B cell (primary cell): ENCODE measurements around the gene ITPKC. TPM values are rescaled to one million over a fixed set of nuclear protein-coding genes. Genes with fewer than 3 reads are reported as not detected.
A peak's percentile ranks its signal among the peaks of the same experiment; 100 is the strongest.

Source experiments
- ATAC-seq: fragments of 200-7000 bp; cut with Tn5 transposase; one replicate; pipeline ENCODE4 v1.10.0; 2021; ENCODE audit warnings: low read depth, mild to moderate bottlenecking, moderate number of reproducible peaks, moderate library complexity
- CTCF ChIA-PET: fragments of 350-600 bp; sonication (Branson Sonifier 250); formaldehyde crosslinking; loops from one replicate; lab custom pipeline; 2021; ENCODE audit warnings: antibody characterized with exemption, inconsistent platforms; lab: Charles Lee
- POLR2A ChIA-PET: fragments of 350-600 bp; sonication (Branson Sonifier 250); formaldehyde crosslinking; loops from one replicate; lab custom pipeline; 2021; ENCODE audit warnings: antibody characterized with exemption; lab: Charles Lee
- DNase-seq: peaks from one replicate; pipeline ENCODE4 v3.0.0; 2013
- H2AFZ ChIP-seq: 2 replicates; pipeline ENCODE4 v1.6.1; 2012; ENCODE audit warnings: mild to moderate bottlenecking, low read depth, low read length; ENCODE audit not compliant: insufficient read depth, poor library complexity, severe bottlenecking
- H3K27ac ChIP-seq, 2 donors: 1 replicate in 1 of 2; 2 replicates in 1 of 2; pipeline ENCODE4 v1.5.1; 2012 to 2013; ENCODE audit warnings: low read length in 2 of 2, mild to moderate bottlenecking in 2 of 2, moderate library complexity in 1 of 2
- H3K27me3 ChIP-seq, 4 experiments: fragments of 200-600 bp in 1 of 4; sonication (generic) in 1 of 4; replicated peaks in 1 of 4; 1 replicate in 2 of 4; 2 replicates in 2 of 4; pipeline versions ENCODE4 v1.6.1 to v1.7.0; 2013 to 2016; ENCODE audit warnings: low read length in 3 of 4, mild to moderate bottlenecking in 2 of 4, mixed read lengths in 1 of 4, moderate library complexity in 1 of 4; ENCODE audit not compliant: insufficient read depth in 4 of 4, control insufficient read depth in 3 of 4; ENCODE audit errors: control extremely low read depth in 1 of 4
- H3K36me3 ChIP-seq, 2 experiments: replicated peaks in 1 of 2; 1 replicate in 1 of 2; 2 replicates in 1 of 2; pipeline versions ENCODE4 v1.6.1 to v1.7.1; 2013; ENCODE audit warnings: low read length in 1 of 2; ENCODE audit not compliant: insufficient read depth in 2 of 2, control insufficient read depth in 1 of 2; ENCODE audit errors: control extremely low read depth in 1 of 2, extremely low read depth in 1 of 2
- H3K4me1 ChIP-seq, 2 donors: fragments of 200-600 bp in 1 of 2; sonication (generic) in 1 of 2; 1 replicate in 1 of 2; 2 replicates in 1 of 2; pipeline versions ENCODE4 v1.5.1 to v1.6.1; 2013 to 2017; ENCODE audit warnings: low read length in 2 of 2; ENCODE audit not compliant: control insufficient read depth in 2 of 2, insufficient read depth in 2 of 2
- H3K4me2 ChIP-seq: replicated peaks from 2 replicates; pipeline ENCODE3; 2012; ENCODE audit warnings: mild to moderate bottlenecking, low read depth, low read length; ENCODE audit not compliant: poor library complexity, severe bottlenecking
- H3K4me3 ChIP-seq, 5 experiments: fragments of 200-600 bp in 1 of 5; sonication (generic) in 1 of 5; 1 replicate in 3 of 5; 2 replicates in 2 of 5; pipeline versions ENCODE4 v1.5.1 to v1.7.0; 2011 to 2016; ENCODE audit warnings: low read length in 4 of 5, mild to moderate bottlenecking in 4 of 5, low read depth in 2 of 5, control low read depth in 1 of 5, moderate library complexity in 1 of 5; ENCODE audit not compliant: insufficient read depth in 1 of 5; ENCODE audit errors: control extremely low read depth in 1 of 5, extremely low read depth in 1 of 5
- H3K79me2 ChIP-seq: fragments of 200-600 bp; sonication (generic); one replicate; pipeline ENCODE4 v1.6.0; 2016; ENCODE audit warnings: low read length; ENCODE audit not compliant: control insufficient read depth, insufficient read depth
- H3K9ac ChIP-seq: fragments of 200-600 bp; sonication (generic); 2 replicates; pipeline ENCODE4 v1.6.1; 2017; ENCODE audit warnings: mild to moderate bottlenecking, low read length, moderate library complexity
- H3K9me3 ChIP-seq, 3 donors: one replicate each; pipeline versions ENCODE4 v1.6.1 to v1.7.1; 2013; ENCODE audit warnings: low read length in 2 of 3; ENCODE audit not compliant: control insufficient read depth in 2 of 3, insufficient read depth in 1 of 3; ENCODE audit errors: control extremely low read depth in 1 of 3
- H4K20me1 ChIP-seq: 2 replicates; pipeline ENCODE4 v1.6.0; 2012; ENCODE audit warnings: mild to moderate bottlenecking, low read length; ENCODE audit not compliant: insufficient read depth, control insufficient read depth, poor library complexity, severe bottlenecking
- H3K27ac Mint-ChIP-seq: one replicate; pipeline ENCODE4 v1.8.0; 2021; ENCODE audit warnings: mixed read lengths
- H3K27me3 Mint-ChIP-seq: one replicate; pipeline ENCODE4 v1.8.0; 2021; ENCODE audit warnings: mixed read lengths
- H3K4me1 Mint-ChIP-seq: one replicate; pipeline ENCODE4 v1.8.0; 2021; ENCODE audit warnings: mixed read lengths
- H3K4me3 Mint-ChIP-seq: one replicate; pipeline ENCODE4 v1.8.0; 2021; ENCODE audit warnings: mixed read lengths
- H3K9me3 Mint-ChIP-seq: one replicate; pipeline ENCODE4 v1.8.0; 2022; ENCODE audit warnings: mixed read lengths; ENCODE audit not compliant: insufficient read depth
- EZH2 ChIP-seq: IDR thresholded peaks from 2 replicates; pipeline ENCODE4 v1.6.1; 2012; ENCODE audit warnings: borderline replicate concordance, low read depth, mild to moderate bottlenecking, moderate library complexity, low read length; ENCODE audit not compliant: insufficient read depth, poor library complexity, severe bottlenecking
- WGBS: methylation state at CpG from one replicate; pipeline ENCODE4 v1.1.5; 2013; ENCODE audit warnings: missing lambda C conversion rate; ENCODE audit not compliant: insufficient coverage; 5-methylcytosine and 5-hydroxymethylcytosine counted together
- intact Hi-C: fragments of 100-400 bp; cut with micrococcal nuclease; formaldehyde crosslinking; loops from one replicate; pipeline ENCODE4 v1.10.0; 2022
- polyA plus RNA-seq: library from polyadenylated mRNA; depleted of rRNA; stranded (reverse); fragments of >200 nt; gene quantifications from 2 replicates; pipeline ENCODE4 v1.2.3, GENCODE V29; 2012
- total RNA-seq, 2 donors: library from RNA; stranded (reverse); fragments of 120-200 nt in 1 of 2; gene quantifications; 1 replicate in 1 of 2; 2 replicates in 1 of 2; pipeline versions ENCODE4 v1.2.3 to v1.2.4, GENCODE V29; 2013 to 2022
- TF ChIP-seq, protein P1 (sequence below): fragments of 200-600 bp; IDR thresholded peaks from one replicate; pipeline ENCODE4 v1.8.0; 2022; ENCODE audit warnings: antibody characterized with exemption, mild to moderate bottlenecking

The ITPKC gene
- total and polyA plus RNA-seq, 2 donors (not counting 1 experiment from before 2014, with no cell fraction given) = 8.7 to 16.0 TPM

DNA sequence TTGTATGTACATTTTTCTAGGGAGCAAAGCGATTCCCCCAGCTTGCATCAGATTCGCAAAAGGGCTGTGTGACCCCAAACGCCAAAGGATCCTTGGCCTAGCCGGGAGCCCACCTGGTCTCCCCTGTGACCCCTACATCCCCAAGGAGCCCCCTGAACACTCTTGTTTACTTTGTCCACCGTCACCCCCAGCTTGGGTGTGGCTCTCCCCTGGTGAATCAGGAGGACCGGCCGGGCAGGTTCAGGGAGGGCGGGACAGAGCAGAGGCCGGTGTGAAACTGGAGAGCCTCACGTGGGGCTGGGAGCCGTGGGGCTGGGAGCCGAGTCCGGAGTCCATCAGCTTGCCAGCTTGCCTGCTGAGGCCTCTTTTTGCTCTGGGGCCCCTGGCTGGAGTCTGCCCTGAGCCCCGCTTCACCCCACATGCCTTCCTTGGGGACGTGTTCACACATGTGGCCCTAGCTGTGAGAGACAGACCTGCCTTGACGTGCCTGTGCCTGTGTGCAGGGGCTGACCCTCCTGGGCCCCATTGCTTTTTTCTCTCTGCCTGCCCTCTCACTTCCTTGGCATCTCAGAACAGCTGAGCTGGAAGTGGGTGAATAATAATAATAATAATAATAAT is 2.0 kb downstream of the ITPKC start:
- Histone ChIP-seq H3K27ac (peak overlapping the region in 1 of 2 donors; percentile 90), H3K27me3 (no peaks in the 10 kb centered on the region), H3K36me3 (peaks cover 0 to 8% of the 10 kb centered on the region in 2 experiments), H2AFZ (peak overlapping the region; percentile 45), H3K9me3 (no peaks in the 10 kb centered on the region), H3K9ac (peak overlapping the region; percentile 90), H3K4me2 (peak overlapping the region; percentile 90), H3K79me2 (peaks cover 78% of the 10 kb centered on the region), H4K20me1 (peaks cover 10% of the 10 kb centered on the region), H3K4me1 (peaks cover 46 to 61% of the 10 kb centered on the region in 2 donors), H3K4me3 (peak overlapping the region in 4 of 5 experiments; percentile 79 to 90 (median 84))
- intact Hi-C loops = loop anchor here (5.0 to 10.0 kb wide), 2 partner anchors 104 to 678 kb away; partner anchors contain the start of genes BCKDHA and EXOSC5
- Mint-ChIP-seq H3K4me1 (peaks cover 71% of the 10 kb centered on the region), H3K27ac (peak overlapping the region; percentile 67), H3K9me3 (no peaks in the 10 kb centered on the region), H3K4me3 (peak overlapping the region; percentile 87), H3K27me3 (no peaks in the 10 kb centered on the region)
- 47% methylated on average over 15 of the region's 16 CpGs for WGBS
- ChIA-PET POLR2A (no interaction called here), CTCF (interaction anchor here (1.3 to 1.4 kb wide), 2 partner anchors 12 to 101 kb away, joined by 3 to 5 read pairs; no protein-coding TSS in a partner anchor)
- ATAC-seq (no peak), DNase-seq (peak; percentile 31)
- TF ChIP-seq EZH2 = no peak
- TF ChIP-seq, protein P1, sequence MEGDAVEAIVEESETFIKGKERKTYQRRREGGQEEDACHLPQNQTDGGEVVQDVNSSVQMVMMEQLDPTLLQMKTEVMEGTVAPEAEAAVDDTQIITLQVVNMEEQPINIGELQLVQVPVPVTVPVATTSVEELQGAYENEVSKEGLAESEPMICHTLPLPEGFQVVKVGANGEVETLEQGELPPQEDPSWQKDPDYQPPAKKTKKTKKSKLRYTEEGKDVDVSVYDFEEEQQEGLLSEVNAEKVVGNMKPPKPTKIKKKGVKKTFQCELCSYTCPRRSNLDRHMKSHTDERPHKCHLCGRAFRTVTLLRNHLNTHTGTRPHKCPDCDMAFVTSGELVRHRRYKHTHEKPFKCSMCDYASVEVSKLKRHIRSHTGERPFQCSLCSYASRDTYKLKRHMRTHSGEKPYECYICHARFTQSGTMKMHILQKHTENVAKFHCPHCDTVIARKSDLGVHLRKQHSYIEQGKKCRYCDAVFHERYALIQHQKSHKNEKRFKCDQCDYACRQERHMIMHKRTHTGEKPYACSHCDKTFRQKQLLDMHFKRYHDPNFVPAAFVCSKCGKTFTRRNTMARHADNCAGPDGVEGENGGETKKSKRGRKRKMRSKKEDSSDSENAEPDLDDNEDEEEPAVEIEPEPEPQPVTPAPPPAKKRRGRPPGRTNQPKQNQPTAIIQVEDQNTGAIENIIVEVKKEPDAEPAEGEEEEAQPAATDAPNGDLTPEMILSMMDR = no peak

DNA sequence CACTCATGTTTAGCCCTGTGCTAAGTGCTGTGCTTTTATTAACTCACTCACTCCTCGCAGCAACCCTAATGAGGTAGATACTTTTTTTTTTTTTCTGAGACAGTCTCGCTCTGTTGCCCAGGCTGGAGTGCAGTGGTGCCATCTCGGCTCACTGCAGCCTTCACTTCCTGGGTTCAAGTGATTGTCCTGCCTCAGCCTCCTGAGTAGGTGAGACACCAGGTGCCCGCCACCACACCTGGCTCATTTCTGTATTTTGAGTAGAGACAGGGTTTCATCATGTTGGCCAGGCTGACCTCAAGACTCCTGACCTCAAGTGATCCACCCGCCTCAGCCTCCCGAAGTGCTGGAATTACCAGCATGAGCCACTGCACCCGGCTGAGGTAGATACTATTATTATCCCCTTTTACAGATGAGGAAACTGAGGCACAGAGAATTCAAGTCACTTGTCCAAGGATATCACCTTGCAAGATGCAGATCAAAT is 2.5 kb downstream of the ITPKC start:
- Histone ChIP-seq H3K79me2 (peaks cover 80% of the 10 kb centered on the region), H4K20me1 (peaks cover 10% of the 10 kb centered on the region), H2AFZ (peak overlapping the region; percentile 45), H3K4me2 (peak overlapping the region; percentile 90), H3K9ac (peak overlapping the region; percentile 19), H3K27me3 (no peaks in the 10 kb centered on the region), H3K27ac (no peak overlapping the region), H3K36me3 (peaks cover 0 to 13% of the 10 kb centered on the region in 2 experiments), H3K4me3 (peak overlapping the region in 3 of 5 experiments; percentile 79 to 90 (median 80)), H3K4me1 (peaks cover 40 to 55% of the 10 kb centered on the region in 2 donors), H3K9me3 (no peaks in the 10 kb centered on the region)
- no peak overlapping the region for H3K27ac Mint-ChIP-seq
- TF ChIP-seq, protein P1 = no peak
- no peak for TF ChIP-seq EZH2
- no peaks in the 10 kb centered on the region for H3K27me3 Mint-ChIP-seq
- intact Hi-C loops = loop anchor here (5.0 to 10.0 kb wide), 2 partner anchors 105 to 678 kb away; partner anchors contain the start of genes BCKDHA and EXOSC5
- CTCF ChIA-PET = interaction anchor here (1.3 to 1.4 kb wide), 2 partner anchors 11 to 100 kb away, joined by 3 to 5 read pairs; no protein-coding TSS in a partner anchor
- peaks cover 72% of the 10 kb centered on the region for H3K4me1 Mint-ChIP-seq
- DNase-seq = no peak
- H3K4me3 Mint-ChIP-seq = peak overlapping the region; percentile 87
- no peak for ATAC-seq
- POLR2A ChIA-PET = no interaction called here
- no peaks in the 10 kb centered on the region for H3K9me3 Mint-ChIP-seq
- 42% methylated on average over 2 of the region's 7 CpGs for WGBS
